ENCODE measurements around the gene CENPM. TPM values are rescaled to one million over a fixed set of nuclear protein-coding genes. Genes with fewer than 3 reads are reported as not detected.
A peak's percentile ranks its signal among the peaks of the same experiment; 100 is the strongest.

The CENPM gene
- total RNA-seq, 2 experiments from 2014 or later, result 7.6 to 8.4 TPM

- Mint-ChIP-seq H3K36me3 (ENCODE audit: low read depth) (no peaks in the 10 kb centered on the region), H3K4me1 (ENCODE audit: low read depth) (peaks cover 7% of the 10 kb centered on the region), H3K27ac (peak overlapping the region; percentile 55), H3K9me3 (no peaks in the 10 kb centered on the region), H3K4me3 (peak overlapping the region; percentile 80), H3K27me3 (peaks cover 9% of the 10 kb centered on the region)
- H3K9me3 ChIP-seq (ENCODE audit: control insufficient read depth in 1 of 2, insufficient read depth in 1 of 2, low read length in 2 of 2), result no peaks in the 10 kb centered on the region
- peak; percentile 59 to 88 (median 76) for DNase-seq
- ChIA-PET CTCF (interaction anchor here (0.7 to 2.9 kb wide), 20 partner anchors 9 to 229 kb away, joined by 3 to 63 read pairs (median 4); partner anchors contain the start of genes CENPM and SREBF2), POLR2A (interaction anchor here (0.8 to 4.9 kb wide), 9 partner anchors 10 to 145 kb away, joined by 3 to 63 read pairs (median 8); partner anchors contain the start of genes CCDC134 and SREBF2)
- H3K4me3 ChIP-seq (ENCODE audit: low read length), result peak overlapping the region; percentile 45
- intact Hi-C loops (cut with DNase I, micrococcal nuclease), result loop anchor here in 1 of 2 experiments (2.0 kb wide), 1 partner anchor 15 kb away; no protein-coding TSS in a partner anchor
- peak; percentile 75 for TF ChIP-seq CTCF (IDR thresholded peaks at IDR 0.05)
- H3K27ac ChIP-seq (ENCODE audit: low read depth in 1 of 2, low read length in 2 of 2), result no peak overlapping the region
- peak; percentile 84 for ATAC-seq (ENCODE audit: poor library complexity)
- no peaks in the 10 kb centered on the region for H3K36me3 ChIP-seq (ENCODE audit: insufficient read depth, low read length)
- H3K27me3 ChIP-seq (ENCODE audit: control insufficient read depth in 1 of 2, insufficient read depth in 2 of 2, low read length in 2 of 2), result peaks cover 0 to 9% of the 10 kb centered on the region in 2 experiments
- peaks cover 30% of the 10 kb centered on the region for H3K4me1 ChIP-seq (ENCODE audit: insufficient read depth, low read length)
Measured at GRCh38 chr22:41925783-41926460, 21.0 kb downstream of the CENPM start.

DNA sequence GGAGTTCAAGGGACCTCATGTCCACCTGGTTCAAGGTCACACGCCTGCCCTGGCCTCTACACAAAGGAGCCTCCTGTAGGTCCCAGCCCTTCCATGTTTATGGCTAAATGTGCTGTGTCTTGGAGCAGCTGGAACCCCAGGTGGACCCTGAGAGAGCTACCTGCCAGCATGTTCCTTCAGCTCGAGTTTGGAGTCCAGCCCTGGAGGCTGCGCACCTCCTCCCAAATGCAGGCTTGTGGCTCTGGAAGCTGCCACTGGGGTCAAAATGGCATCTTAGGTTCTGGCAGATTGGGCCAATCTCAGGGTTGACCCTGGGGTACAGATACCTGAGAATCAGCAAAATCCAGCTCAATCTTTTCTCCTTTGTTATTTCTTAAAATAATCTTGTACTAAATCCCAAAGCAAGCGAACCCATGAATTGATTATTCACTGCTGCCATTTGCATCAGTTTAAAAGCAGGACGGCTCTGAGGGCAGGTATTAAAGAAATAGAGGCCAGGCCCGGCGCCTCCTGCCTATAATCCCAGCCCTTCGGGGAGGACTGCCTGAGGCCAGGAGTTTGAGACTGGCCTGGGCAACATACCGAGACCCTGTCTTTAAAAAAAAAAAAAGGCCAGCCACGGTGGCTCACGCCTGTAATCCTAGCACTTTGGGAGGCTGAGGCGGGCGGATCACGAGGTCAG is 23.2 kb downstream of the CENPM start:
- Mint-ChIP-seq H3K27ac (no peak overlapping the region), H3K9me3 (no peaks in the 10 kb centered on the region), H3K4me3 (no peak overlapping the region), H3K36me3 (ENCODE audit: low read depth) (no peaks in the 10 kb centered on the region), H3K27me3 (peaks cover 9% of the 10 kb centered on the region), H3K4me1 (ENCODE audit: low read depth) (peaks cover 7% of the 10 kb centered on the region)
- H3K36me3 ChIP-seq (ENCODE audit: insufficient read depth, low read length), result no peaks in the 10 kb centered on the region
- ATAC-seq (ENCODE audit: poor library complexity) (no peak), DNase-seq (no peak)
- H3K27ac ChIP-seq (ENCODE audit: low read depth in 1 of 2, low read length in 2 of 2), result no peak overlapping the region
- peaks cover 0 to 9% of the 10 kb centered on the region in 2 experiments for H3K27me3 ChIP-seq (ENCODE audit: control insufficient read depth in 1 of 2, insufficient read depth in 2 of 2, low read length in 2 of 2)
- no peaks in the 10 kb centered on the region for H3K9me3 ChIP-seq (ENCODE audit: control insufficient read depth in 1 of 2, insufficient read depth in 1 of 2, low read length in 2 of 2)
- no peak overlapping the region for H3K4me3 ChIP-seq (ENCODE audit: low read length)
- CTCF ChIA-PET, result no interaction called here
- intact Hi-C loops (cut with DNase I, micrococcal nuclease), result no loop called here
- no peak for TF ChIP-seq CTCF (IDR thresholded peaks at IDR 0.05)
- H3K4me1 ChIP-seq (ENCODE audit: insufficient read depth, low read length), result peaks cover 44% of the 10 kb centered on the region
- POLR2A ChIA-PET, result interaction anchor here (0.6 to 1.9 kb wide), 3 partner anchors 16 to 147 kb away, joined by 3 to 6 read pairs (median 4); partner anchors contain the start of gene SREBF2

DNA sequence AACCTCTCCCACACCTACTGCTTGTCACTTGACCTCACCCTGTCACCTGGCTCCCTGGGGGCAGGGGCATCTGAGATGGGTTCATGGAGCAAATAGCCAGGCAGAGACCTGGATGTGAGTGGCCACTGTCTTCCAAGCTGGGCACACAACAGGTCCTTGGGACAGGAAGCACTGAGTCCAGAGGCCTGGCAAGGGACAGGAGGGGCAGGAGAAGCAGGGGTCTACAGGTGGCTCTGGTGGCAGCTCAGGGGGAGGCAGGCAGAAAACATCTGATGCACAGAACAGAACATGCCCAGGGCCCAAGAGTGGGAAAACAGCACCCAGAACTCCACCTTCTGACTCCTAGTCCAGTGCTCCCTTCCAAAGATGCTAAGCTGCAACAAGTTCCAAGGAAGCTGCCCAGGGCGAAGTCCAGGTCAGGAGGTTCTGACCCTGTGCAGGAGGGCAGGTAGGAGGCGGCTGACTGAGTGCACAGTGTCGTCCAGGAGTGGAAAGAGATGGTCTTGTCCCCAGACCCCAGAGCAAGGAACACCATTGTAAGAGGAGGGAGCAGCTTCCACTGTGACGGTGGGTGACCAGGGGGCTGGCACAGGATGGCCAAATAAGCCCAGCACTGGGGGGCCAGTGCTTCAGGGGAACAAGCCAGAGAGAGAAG is 23.9 kb downstream of the CENPM start:
- ATAC-seq (ENCODE audit: poor library complexity) (no peak), DNase-seq (no peak)
- Histone ChIP-seq H3K36me3 (ENCODE audit: insufficient read depth, low read length) (no peaks in the 10 kb centered on the region), H3K4me1 (ENCODE audit: insufficient read depth, low read length) (peaks cover 44% of the 10 kb centered on the region), H3K4me3 (ENCODE audit: low read length) (no peak overlapping the region), H3K27me3 (ENCODE audit: control insufficient read depth in 1 of 2, insufficient read depth in 2 of 2, low read length in 2 of 2) (peaks cover 0 to 9% of the 10 kb centered on the region in 2 experiments), H3K27ac (ENCODE audit: low read depth in 1 of 2, low read length in 2 of 2) (no peak overlapping the region), H3K9me3 (ENCODE audit: control insufficient read depth in 1 of 2, insufficient read depth in 1 of 2, low read length in 2 of 2) (no peaks in the 10 kb centered on the region)
- no peak overlapping the region for H3K27ac Mint-ChIP-seq
- peaks cover 9% of the 10 kb centered on the region for H3K4me1 Mint-ChIP-seq (ENCODE audit: low read depth)
- no peak overlapping the region for H3K4me3 Mint-ChIP-seq
- H3K27me3 Mint-ChIP-seq, result peaks cover 9% of the 10 kb centered on the region
- no peaks in the 10 kb centered on the region for H3K36me3 Mint-ChIP-seq (ENCODE audit: low read depth)
- no peaks in the 10 kb centered on the region for H3K9me3 Mint-ChIP-seq
- ChIA-PET POLR2A (interaction anchor here (1.1 to 1.9 kb wide), 2 partner anchors 17 to 90 kb away, joined by 3 to 6 read pairs; partner anchors contain the start of gene SREBF2), CTCF (no interaction called here)
- intact Hi-C loops (cut with DNase I, micrococcal nuclease), result no loop called here
- no peak for TF ChIP-seq CTCF (IDR thresholded peaks at IDR 0.05)

Measured in CD4-positive, alpha-beta T cell (primary cell).